Activated CD8-positive, alpha-beta memory T cell treated with anti-CD3 and anti-CD28 coated beads, Interleukin-2, amount 50 U/mL, for 1 hour (primary cell): ENCODE measurements around the gene RIMKLB.
"Not testable (repeated sequence)": the region's sequence is repeated elsewhere in the genome, so short reads cannot be mapped to it uniquely, and the experiment has no call there.

Experiments
- DNase-seq: peaks from one replicate; pipeline ENCODE4 v3.0.0-alpha.2; 2020; ENCODE audit errors: extremely low read depth

The RIMKLB gene

DNA sequence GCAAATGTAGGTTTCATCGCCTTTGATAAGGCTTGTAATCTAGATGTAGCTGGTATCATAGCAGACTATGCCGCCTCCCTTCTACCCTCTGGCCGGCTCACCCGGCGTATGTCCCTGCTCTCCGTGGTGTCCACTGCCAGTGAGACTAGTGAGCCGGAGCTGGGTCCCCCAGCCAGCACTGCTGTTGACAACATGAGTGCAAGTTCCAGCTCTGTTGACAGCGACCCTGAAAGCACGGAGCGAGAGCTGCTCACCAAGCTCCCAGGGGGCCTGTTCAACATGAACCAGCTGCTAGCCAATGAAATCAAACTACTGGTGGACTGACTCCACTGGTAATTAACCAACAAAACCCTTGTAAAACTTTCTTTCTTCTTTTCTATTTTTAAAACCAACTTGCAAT lies 75.7 kb downstream of the RIMKLB start:
- DNase-seq: no peak

- no peak for DNase-seq
These were observed 81.5 kb downstream of the RIMKLB start for GRCh38 chr12:8779281-8779680.

GRCh38 chr12:8779862-8780261 lies 82.1 kb downstream of the RIMKLB start:
- DNase-seq: no peak

DNA sequence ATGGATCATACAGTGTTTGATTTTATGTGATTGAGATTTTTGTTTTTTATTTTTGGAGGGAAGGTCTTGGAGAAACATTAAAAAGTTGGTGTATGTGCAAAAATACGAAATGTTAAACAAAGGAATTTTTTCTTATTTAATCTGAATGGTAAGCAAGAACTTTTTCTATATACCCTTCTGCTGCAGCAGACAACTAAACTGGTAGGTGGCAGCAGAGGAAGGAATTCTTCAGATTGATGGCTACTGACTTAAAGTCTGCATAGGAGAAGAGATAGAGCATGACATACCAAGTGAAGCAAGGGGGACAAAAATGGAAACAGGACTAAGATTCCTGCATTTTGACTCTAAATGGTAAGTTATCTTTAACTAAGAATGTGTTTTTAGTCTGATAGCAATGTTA lies 82.6 kb downstream of the RIMKLB start:
- no peak for DNase-seq

GRCh38 chr12:8781381-8782127 lies 83.8 kb downstream of the RIMKLB start:
- DNase-seq: no peak

DNA sequence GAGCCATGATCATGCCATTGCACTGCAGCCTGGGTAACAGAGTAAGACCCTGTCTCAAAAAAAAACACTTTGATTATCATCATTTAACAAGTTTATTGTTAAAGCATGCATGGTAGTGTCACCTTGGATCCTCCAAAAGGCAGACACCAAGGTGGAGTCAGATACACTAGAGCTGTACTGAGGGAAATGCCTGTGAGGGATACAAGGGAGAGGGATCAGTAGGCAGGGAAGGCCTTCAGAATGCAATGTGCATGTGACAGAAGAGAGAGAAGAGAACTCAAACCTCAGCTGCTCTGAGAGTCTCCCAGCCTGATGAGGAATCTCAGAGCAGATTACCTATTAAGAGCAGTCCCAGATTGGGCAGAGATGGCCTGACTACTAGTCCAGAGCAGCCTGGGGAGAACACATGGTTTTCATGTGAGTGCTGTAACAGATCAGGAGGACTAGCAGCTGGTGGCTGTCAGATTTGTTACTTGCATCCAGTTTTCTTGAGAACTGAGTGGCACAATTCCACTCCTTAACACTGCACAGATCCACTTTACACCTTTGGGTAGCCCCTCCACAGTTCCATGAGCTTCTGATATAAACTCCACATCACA lies 86.6 kb downstream of the RIMKLB start:
- DNase-seq: no peak

DNA sequence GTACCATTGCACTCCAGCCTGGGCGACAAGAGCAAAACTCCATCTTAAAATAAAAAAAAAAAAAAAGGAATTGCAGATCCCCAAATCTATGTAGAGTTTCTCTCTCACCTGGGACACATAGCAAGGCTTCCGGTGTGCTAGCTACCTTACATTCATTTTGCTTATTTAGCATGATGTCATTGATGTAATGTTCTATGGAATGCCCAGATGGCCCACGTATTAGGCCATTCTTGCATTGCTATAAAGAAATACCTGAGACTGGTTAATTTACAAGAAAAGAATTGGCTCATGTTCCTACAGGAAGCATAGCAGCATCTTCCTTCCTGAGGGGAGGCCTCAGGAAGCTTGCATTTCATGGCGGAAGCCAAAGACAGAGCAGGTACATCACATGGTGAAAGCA lies 87.7 kb downstream of the RIMKLB start:
- no peak for DNase-seq

DNA sequence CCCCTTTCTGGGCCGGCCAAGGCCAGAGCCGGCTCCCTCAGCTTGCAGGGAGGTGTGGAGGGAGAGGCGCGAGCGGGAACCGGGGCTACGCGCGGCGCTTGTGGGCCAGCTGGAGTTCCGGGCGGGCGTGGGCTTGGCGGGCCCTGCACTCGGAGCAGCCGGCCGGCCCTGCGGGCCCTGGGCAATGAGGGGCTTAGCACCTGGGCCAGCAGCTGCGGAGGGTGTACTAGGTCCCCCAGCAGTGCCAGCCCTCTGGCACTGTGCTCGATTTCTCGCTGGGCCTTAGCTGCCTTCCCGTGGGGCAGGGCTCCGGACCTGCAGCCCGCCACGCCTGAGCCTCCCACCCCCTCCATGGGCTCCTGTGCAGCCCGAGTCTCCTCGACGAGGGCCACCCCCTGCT lies 89.4 kb downstream of the RIMKLB start:
- not testable (repeated sequence) for DNase-seq

DNA sequence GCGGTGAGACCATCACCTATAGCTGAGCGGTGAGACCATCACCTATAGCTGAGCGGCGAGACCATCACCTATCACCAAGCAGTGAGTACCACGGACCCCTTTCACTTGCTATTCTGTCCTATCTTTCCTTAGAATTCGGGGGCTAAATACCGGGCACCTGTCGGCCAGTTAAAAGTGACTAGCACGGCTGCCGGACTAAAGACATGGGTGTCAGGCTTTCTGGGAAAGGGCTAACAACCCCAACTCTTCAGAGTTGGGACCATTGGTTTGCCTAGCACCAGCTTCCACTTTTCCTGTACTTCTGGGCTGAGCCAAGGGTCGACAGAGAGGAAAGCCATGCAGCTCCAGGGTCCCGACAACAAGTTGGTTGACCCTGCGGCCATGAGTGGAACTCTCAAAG lies 90.9 kb downstream of the RIMKLB start:
- DNase-seq: not testable (repeated sequence)

GRCh38 chr12:8789341-8790013 lies 91.7 kb downstream of the RIMKLB start:
- not testable (repeated sequence) for DNase-seq

DNA sequence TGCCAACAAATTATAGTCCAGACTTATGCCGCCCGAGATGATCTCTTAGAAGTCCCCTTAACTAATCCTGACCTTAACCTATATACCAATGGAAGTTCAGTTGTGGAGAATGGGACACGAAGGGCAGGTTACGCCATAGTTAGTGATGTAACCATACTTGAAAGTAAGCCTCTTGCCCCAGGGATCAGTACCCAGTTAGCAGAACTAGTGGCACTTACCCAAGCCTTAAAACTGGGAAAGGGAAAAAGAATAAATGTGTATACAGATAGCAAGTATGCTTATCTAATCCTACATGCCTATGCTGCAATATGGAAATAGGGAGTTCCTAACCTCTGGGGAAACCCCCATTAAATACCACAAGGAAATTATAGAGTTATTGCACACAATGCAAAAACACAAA lies 95.4 kb downstream of the RIMKLB start:
- DNase-seq: not testable (repeated sequence)

DNA sequence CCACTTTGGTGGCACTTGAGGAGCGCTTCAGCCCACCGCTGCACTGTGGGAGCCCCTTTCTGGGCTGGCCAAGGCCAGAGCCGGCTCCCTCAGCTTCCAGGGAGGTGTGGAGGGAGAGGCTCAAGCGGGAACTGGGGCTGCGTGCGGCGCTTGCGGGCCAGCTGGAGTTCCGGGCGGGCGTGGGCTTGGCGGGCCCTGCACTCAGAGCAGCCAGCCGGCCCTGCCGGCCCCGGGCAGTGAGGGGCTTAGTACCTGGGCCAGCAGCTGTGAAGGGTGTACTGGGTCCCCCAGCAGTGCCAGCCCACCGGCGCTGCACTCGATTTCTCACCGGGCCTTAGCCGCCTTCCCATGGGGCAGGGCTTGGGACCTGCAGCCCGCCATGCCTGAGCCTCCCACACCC lies 96.8 kb downstream of the RIMKLB start:
- DNase-seq: not testable (repeated sequence)

GRCh38 chr12:8796831-8797626 lies 99.2 kb downstream of the RIMKLB start:
- DNase-seq: no peak

GRCh38 chr12:8801213-8801612 lies 103.4 kb downstream of the RIMKLB start:
- not testable (repeated sequence) for DNase-seq

GRCh38 chr12:8804833-8805232 lies 107.0 kb downstream of the RIMKLB start:
- not testable (repeated sequence) for DNase-seq

GRCh38 chr12:8805487-8805886 lies 107.7 kb downstream of the RIMKLB start:
- DNase-seq: not testable (repeated sequence)

- not testable (repeated sequence) for DNase-seq
These were observed 109.3 kb downstream of the RIMKLB start for GRCh38 chr12:8807084-8807483.

GRCh38 chr12:8810112-8810511 lies 112.3 kb downstream of the RIMKLB start:
- DNase-seq: not testable (repeated sequence)

DNA sequence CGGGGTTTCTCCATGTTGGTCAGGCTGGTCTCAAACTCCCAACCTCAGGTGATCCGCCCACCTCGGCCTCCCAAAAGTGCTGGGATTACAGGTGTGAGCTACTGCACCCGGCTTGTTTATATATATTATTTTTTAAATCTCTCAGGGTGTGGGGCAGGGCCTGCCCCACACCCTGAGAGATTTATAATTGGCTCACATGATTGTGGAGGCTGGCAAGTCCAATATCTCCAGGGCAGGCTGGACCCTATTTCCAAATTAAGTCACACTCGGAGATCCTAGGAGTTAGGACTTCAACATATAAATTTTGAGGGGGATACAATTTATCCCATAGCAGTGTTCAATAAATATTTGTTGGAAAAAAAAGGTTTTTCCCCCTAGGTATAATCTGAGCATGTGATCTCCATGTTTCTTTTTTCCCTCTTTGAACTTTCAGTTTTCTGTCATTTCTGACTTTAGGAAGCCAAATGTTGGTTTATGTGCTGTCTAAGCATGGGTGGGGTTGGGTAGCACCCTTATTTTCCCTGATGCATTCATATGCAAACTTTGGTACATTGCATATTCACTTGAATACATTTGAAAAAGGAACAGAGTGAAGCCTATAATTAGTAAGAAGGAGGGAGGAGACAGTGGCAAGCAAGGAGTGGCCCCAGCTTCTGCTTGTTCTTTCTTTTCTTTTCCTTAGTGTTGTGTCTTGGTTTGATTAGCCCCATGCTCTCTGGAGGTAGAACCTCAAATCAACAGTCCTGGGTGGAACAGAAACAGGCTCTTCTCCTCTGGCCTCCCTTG lies 116.0 kb downstream of the RIMKLB start:
- no peak for DNase-seq

DNA sequence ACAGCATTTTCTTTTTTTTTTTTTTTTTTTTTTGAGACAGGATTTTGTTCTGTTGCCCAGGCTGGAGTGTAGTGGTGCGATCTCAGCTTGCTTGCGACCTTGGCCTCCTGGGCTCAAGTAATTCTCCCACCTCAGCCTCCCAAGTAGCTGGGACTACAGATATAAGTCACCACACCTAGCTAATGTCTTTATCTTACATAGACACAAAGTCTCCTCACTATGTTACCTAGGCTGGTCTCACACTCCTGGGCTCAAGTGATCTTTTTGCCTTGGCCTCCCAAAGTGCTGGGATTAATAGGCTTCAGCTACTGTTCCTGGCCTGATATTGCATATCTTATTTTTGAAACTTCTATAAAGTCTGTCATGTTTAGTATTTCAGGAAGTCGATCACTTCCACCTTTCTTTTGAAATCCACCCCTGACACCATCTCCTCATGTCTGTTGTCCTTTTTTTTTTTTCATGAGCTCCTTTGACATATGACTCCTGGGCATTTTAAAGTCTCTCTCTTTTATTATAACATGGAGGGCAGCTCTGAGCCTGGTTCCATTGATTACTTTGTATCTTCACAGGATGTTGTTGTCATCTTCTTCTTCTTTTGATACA lies 118.8 kb downstream of the RIMKLB start:
- no peak for DNase-seq

- DNase-seq: no peak
These were observed 120.1 kb downstream of the RIMKLB start for GRCh38 chr12:8817856-8818255.
